H9 (cell line): Measurements from ENCODE around the gene RUNDC3A. TPM values are rescaled to one million over a fixed set of nuclear protein-coding genes. Genes with fewer than 3 reads are reported as not detected.

Experiments used
- DNase-seq: peaks from one replicate; pipeline ENCODE4 v3.0.0-alpha.2; 2017
- H2AFZ ChIP-seq: one replicate; pipeline ENCODE4 v1.6.1; 2013; ENCODE audit warnings: mild to moderate bottlenecking, low read length, control low read depth, moderate library complexity
- H2AK5ac ChIP-seq: 2 replicates; pipeline ENCODE4 v1.6.1; 2013; ENCODE audit warnings: low read length, control low read depth, mixed read lengths; ENCODE audit not compliant: insufficient read length
- H2BK120ac ChIP-seq: one replicate; pipeline ENCODE4 v1.6.1; 2013; ENCODE audit warnings: low read depth, mild to moderate bottlenecking, low read length, control low read depth, inconsistent platforms; ENCODE audit not compliant: poor library complexity, severe bottlenecking
- H2BK12ac ChIP-seq: 2 replicates; pipeline ENCODE4 v1.6.1; 2013; ENCODE audit warnings: low read length, control low read depth, mixed read lengths, low read depth; ENCODE audit not compliant: insufficient read length
- H2BK15ac ChIP-seq: 2 replicates; pipeline ENCODE4 v1.6.1; 2013; ENCODE audit warnings: low read depth, low read length, control low read depth
- H2BK20ac ChIP-seq: one replicate; pipeline ENCODE4 v1.6.1; 2013; ENCODE audit warnings: low read depth, mild to moderate bottlenecking, low read length, control low read depth, inconsistent platforms; ENCODE audit not compliant: poor library complexity, severe bottlenecking
- H2BK5ac ChIP-seq: 2 replicates; pipeline ENCODE4 v1.6.1; 2013; ENCODE audit warnings: low read length, control low read depth, mixed read lengths; ENCODE audit not compliant: insufficient read length
- H3K14ac ChIP-seq: 2 replicates; pipeline ENCODE4 v1.6.1; 2013; ENCODE audit warnings: low read length, control low read depth; ENCODE audit not compliant: insufficient read depth
- H3K18ac ChIP-seq: 2 replicates; pipeline ENCODE4 v1.6.1; 2013; ENCODE audit warnings: low read depth, mild to moderate bottlenecking, mixed read lengths, low read length, control low read depth; ENCODE audit not compliant: insufficient read length
- H3K23ac ChIP-seq: 2 replicates; pipeline ENCODE4 v1.6.1; 2013; ENCODE audit warnings: low read length, control low read depth, mixed read lengths, low read depth; ENCODE audit not compliant: insufficient read length
- H3K23me2 ChIP-seq: 2 replicates; pipeline ENCODE4 v1.6.1; 2013; ENCODE audit warnings: low read depth, mild to moderate bottlenecking, mixed read lengths, low read length, control low read depth; ENCODE audit not compliant: insufficient read length, poor library complexity, severe bottlenecking
- H3K27ac ChIP-seq: 2 replicates; pipeline ENCODE4 v1.5.1; 2013; ENCODE audit warnings: low read length, control low read depth, mixed read lengths, low read depth; ENCODE audit not compliant: insufficient read length
- H3K27me3 ChIP-seq: 2 replicates; pipeline ENCODE4 v1.6.1; 2013; ENCODE audit warnings: low read length, control low read depth, inconsistent platforms; ENCODE audit not compliant: insufficient read depth
- H3K4ac ChIP-seq: 2 replicates; pipeline ENCODE4 v1.6.1; 2013; ENCODE audit warnings: low read depth, mild to moderate bottlenecking, control low read depth, inconsistent platforms, low read length, moderate library complexity
- H3K4me1 ChIP-seq: 2 replicates; pipeline ENCODE4 v1.6.1; 2013; ENCODE audit warnings: low read length, control low read depth, inconsistent platforms; ENCODE audit not compliant: insufficient read depth
- H3K4me2 ChIP-seq: 2 replicates; pipeline ENCODE4 v1.6.1; 2013; ENCODE audit warnings: low read length, control low read depth, mixed read lengths; ENCODE audit not compliant: insufficient read length, insufficient read depth
- H3K56ac ChIP-seq: 2 replicates; pipeline ENCODE4 v1.6.1; 2013; ENCODE audit warnings: low read depth, mild to moderate bottlenecking, mixed read lengths, low read length, control low read depth; ENCODE audit not compliant: insufficient read length
- H3K79me1 ChIP-seq: 2 replicates; pipeline ENCODE4 v1.6.1; 2013; ENCODE audit warnings: low read depth, mild to moderate bottlenecking, moderate library complexity, low read length, control low read depth, inconsistent platforms; ENCODE audit not compliant: insufficient read depth, poor library complexity, severe bottlenecking
- H3K79me2 ChIP-seq: 2 replicates; pipeline ENCODE4 v1.6.1; 2013; ENCODE audit warnings: low read length, control low read depth, inconsistent platforms; ENCODE audit not compliant: insufficient read depth
- H3K9ac ChIP-seq: 2 replicates; pipeline ENCODE4 v1.6.1; 2013; ENCODE audit warnings: low read length, control low read depth, mixed read lengths; ENCODE audit not compliant: insufficient read length; ENCODE audit errors: extremely low read depth
- H3K9me3 ChIP-seq: one replicate; pipeline ENCODE4 v1.6.1; 2013; ENCODE audit warnings: low read depth, low read length, inconsistent platforms; ENCODE audit not compliant: control insufficient read depth
- H3T11ph ChIP-seq: one replicate; pipeline ENCODE4 v1.6.1; 2013; ENCODE audit warnings: mild to moderate bottlenecking, low read length, control low read depth, inconsistent platforms
- H4K20me1 ChIP-seq: one replicate; pipeline ENCODE4 v1.6.1; 2013; ENCODE audit not compliant: control insufficient read depth, insufficient read length, insufficient read depth
- H4K5ac ChIP-seq: 2 replicates; pipeline ENCODE4 v1.6.1; 2013; ENCODE audit warnings: low read depth, mild to moderate bottlenecking, mixed read lengths, low read length, control low read depth; ENCODE audit not compliant: insufficient read length
- H4K8ac ChIP-seq: replicated peaks from 2 replicates; pipeline ENCODE4 v1.6.1; 2013; ENCODE audit warnings: low read length, control low read depth, mixed read lengths, low read depth; ENCODE audit not compliant: insufficient read length
- H4K91ac ChIP-seq: 2 replicates; pipeline ENCODE4 v1.6.1; 2013; ENCODE audit warnings: low read depth, mild to moderate bottlenecking, moderate library complexity, mixed read lengths, low read length, control low read depth; ENCODE audit not compliant: insufficient read length
- H3K27ac Mint-ChIP-seq, 3 experiments: 2 replicates in 2 of 3; 3 replicates in 1 of 3; pipeline ENCODE4 v1.8.0; 2020 to 2021; ENCODE audit warnings: mixed read lengths in 3 of 3, mild to moderate bottlenecking in 1 of 3, moderate library complexity in 1 of 3
- H3K27me3 Mint-ChIP-seq: 2 replicates; pipeline ENCODE4 v1.8.0; 2021; ENCODE audit warnings: low read depth, mild to moderate bottlenecking, moderate library complexity, mixed read lengths
- H3K36me3 Mint-ChIP-seq, 3 experiments: 2 replicates in 2 of 3; 3 replicates in 1 of 3; pipeline ENCODE4 v1.8.0; 2020 to 2021; ENCODE audit warnings: low read depth in 3 of 3, mixed read lengths in 3 of 3; ENCODE audit not compliant: insufficient read depth in 1 of 3
- H3K4me1 Mint-ChIP-seq, 2 experiments: 2 replicates each; pipeline ENCODE4 v1.8.0; 2020; ENCODE audit warnings: mixed read lengths in 2 of 2
- H3K4me3 Mint-ChIP-seq, 2 experiments: 2 replicates in 1 of 2; 3 replicates in 1 of 2; pipeline ENCODE4 v1.8.0; 2020 to 2021; ENCODE audit warnings: mild to moderate bottlenecking in 2 of 2, mixed read lengths in 2 of 2, moderate library complexity in 1 of 2
- H3K9me3 Mint-ChIP-seq, 2 experiments: 2 replicates in 1 of 2; 3 replicates in 1 of 2; pipeline ENCODE4 v1.8.0; 2020; ENCODE audit warnings: mild to moderate bottlenecking in 2 of 2, mixed read lengths in 2 of 2, moderate library complexity in 1 of 2
- WGBS: extraction: QIAGEN DNeasy Blood & Tissue Kit; methylation state at CpG from one replicate; pipeline ENCODE4 v1.1.7; 2013; ENCODE audit warnings: missing lambda C conversion rate, low lambda C conversion rate, mixed read lengths; ENCODE audit not compliant: insufficient read length; ENCODE audit errors: extremely low coverage; 5-methylcytosine and 5-hydroxymethylcytosine counted together
- total RNA-seq: library from RNA; stranded (reverse); gene quantifications from 2 replicates; pipeline ENCODE4 v1.2.1, GENCODE V29; 2021
- TF ChIP-seq, protein P1 (sequence below): fragments of 200-600 bp; sonication (generic); conservative IDR thresholded peaks from 3 replicates; pipeline ENCODE4 v1.8.0; 2021; ENCODE audit warnings: antibody characterized with exemption, mild to moderate bottlenecking

The RUNDC3A gene
- total RNA-seq, 1 experiment from 2014 or later = 3.8 TPM

DNA sequence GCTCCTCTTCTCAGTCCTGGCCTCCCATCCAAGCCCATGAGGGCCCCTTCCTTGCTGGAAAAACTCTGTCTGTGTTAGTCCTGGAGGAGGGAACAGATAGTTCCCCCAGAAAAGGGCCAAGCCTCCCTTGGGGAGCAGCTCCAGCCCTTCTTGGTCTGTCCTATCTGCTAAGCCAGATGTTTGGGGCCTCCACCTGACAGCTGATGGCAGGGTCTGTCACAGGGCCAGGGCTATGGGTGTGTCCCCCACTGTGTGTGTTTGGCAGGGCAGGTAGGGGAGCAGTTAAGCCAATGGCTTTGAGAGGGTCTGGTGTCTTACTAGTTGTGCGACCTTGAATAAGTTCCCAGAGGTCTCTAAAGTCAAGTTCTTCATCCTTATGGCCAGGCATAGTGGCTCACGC, 26.8 kb upstream of the RUNDC3A start:
- H3K9ac ChIP-seq = no peak overlapping the region
- no peak overlapping the region for H4K5ac ChIP-seq
- DNase-seq = no peak
- no CpG with 5 or more reads among the region's 2 CpGs for WGBS
- no peak overlapping the region for H3K4ac ChIP-seq
- H2BK15ac ChIP-seq = no peak overlapping the region
- H2AK5ac ChIP-seq = no peak overlapping the region
- Mint-ChIP-seq H3K27me3 (peaks cover 3% of the 10 kb centered on the region), H3K27ac (no peak overlapping the region; a peak in 1 of 7 replicates), H3K4me3 (no peak overlapping the region), H3K4me1 (peaks cover 13 to 24% of the 10 kb centered on the region in 2 experiments), H3K9me3 (no peaks in the 10 kb centered on the region), H3K36me3 (no peaks in the 10 kb centered on the region)
- no peak overlapping the region for H4K8ac ChIP-seq
- no peak overlapping the region for H3K4me2 ChIP-seq
- H2AFZ ChIP-seq = no peak overlapping the region
- H3K23ac ChIP-seq = no peak overlapping the region
- H3K27ac ChIP-seq = no peak overlapping the region
- no peaks in the 10 kb centered on the region for H3K9me3 ChIP-seq
- H3K18ac ChIP-seq = no peak overlapping the region
- H3K23me2 ChIP-seq = no peaks in the 10 kb centered on the region
- no peak overlapping the region for H3K56ac ChIP-seq
- no peak overlapping the region for H4K91ac ChIP-seq
- no peaks in the 10 kb centered on the region for H3K79me1 ChIP-seq
- H2BK12ac ChIP-seq = no peak overlapping the region
- no peak overlapping the region for H2BK5ac ChIP-seq
- no peak overlapping the region; the same call in 1 of the 2 replicates for H3K14ac ChIP-seq
- no peaks in the 10 kb centered on the region for H4K20me1 ChIP-seq
- H2BK120ac ChIP-seq = no peak overlapping the region
- no peak overlapping the region for H2BK20ac ChIP-seq
- TF ChIP-seq, protein P1, sequence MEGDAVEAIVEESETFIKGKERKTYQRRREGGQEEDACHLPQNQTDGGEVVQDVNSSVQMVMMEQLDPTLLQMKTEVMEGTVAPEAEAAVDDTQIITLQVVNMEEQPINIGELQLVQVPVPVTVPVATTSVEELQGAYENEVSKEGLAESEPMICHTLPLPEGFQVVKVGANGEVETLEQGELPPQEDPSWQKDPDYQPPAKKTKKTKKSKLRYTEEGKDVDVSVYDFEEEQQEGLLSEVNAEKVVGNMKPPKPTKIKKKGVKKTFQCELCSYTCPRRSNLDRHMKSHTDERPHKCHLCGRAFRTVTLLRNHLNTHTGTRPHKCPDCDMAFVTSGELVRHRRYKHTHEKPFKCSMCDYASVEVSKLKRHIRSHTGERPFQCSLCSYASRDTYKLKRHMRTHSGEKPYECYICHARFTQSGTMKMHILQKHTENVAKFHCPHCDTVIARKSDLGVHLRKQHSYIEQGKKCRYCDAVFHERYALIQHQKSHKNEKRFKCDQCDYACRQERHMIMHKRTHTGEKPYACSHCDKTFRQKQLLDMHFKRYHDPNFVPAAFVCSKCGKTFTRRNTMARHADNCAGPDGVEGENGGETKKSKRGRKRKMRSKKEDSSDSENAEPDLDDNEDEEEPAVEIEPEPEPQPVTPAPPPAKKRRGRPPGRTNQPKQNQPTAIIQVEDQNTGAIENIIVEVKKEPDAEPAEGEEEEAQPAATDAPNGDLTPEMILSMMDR = no peak
- peaks cover 8% of the 10 kb centered on the region; the same call in 1 of the 2 replicates for H3K4me1 ChIP-seq
- H3K27me3 ChIP-seq = no peaks in the 10 kb centered on the region
- no peak overlapping the region for H3T11ph ChIP-seq
- H3K79me2 ChIP-seq = no peaks in the 10 kb centered on the region
